NCI-H524 (cell line): ENCODE data around the gene SPTA1.

ENCODE experiments used
- DNase-seq, 2 experiments: peaks; one replicate each; lab custom pipeline; 2025; lab: John Stamatoyannopoulos, UW

SPTA1 gene

DNA sequence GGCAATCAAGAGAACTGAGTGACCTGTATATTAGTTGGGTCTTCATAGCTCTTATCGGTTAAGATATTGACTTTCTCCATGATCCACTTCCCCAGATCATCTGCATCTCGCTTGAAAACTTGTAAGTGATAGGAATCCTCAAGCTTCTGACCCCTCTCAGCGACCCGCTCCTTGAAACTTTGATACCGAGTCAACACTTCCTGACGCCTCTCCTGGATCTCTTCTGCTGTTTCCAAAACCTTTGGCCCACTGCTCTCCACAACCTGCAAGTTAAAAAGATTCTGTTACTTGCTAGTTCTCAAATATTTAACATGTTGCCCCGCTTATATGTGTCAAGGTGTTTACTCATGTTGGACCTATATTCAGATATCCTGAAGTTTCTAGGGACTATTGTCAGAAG is 1.4 kb downstream of the SPTA1 start:
- no peak for DNase-seq

- DNase-seq: no peak
These were observed 4.9 kb downstream of the SPTA1 start for GRCh38 chr1:158681606-158682005.

DNA sequence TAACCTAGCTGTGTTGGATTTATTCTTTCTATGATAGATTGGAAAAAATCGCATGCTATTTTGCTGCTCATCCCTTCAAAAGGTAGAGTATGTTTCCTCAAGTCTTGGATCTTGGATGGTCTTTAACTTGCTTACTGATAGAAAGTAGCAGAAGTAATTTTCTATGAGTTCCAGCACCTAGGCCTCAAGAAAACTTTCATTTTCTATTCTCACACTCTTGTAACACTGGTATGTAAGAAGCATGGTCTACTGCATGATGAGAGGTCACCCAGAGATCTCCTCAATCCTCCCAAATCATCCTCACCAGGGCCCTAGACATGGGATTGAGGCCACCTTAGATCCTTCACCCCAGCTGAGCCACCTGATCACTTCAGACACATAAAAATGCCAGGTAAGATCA is 7.2 kb downstream of the SPTA1 start:
- DNase-seq: no peak

- DNase-seq: no peak
These were observed 10.8 kb downstream of the SPTA1 start for GRCh38 chr1:158675563-158676323.

DNA sequence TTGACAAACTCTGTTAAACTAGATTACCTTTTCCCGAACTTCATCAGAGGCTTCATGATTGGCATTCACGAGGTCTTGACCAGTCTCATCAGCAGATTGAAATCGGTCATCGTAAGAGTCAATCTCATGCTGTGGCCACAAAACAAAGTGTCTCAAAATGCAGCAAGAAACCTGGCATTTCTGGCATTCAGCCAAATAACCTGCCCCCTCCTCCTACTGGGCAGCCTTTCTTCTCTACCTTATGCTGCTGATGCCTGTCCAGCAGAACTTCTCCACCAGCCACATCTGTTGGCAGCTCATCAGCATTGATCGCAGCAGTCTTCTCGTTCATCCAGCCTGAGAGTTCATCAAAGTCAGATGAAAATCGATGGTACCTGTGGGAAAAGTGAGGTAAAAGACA is 12.2 kb downstream of the SPTA1 start:
- DNase-seq: no peak

GRCh38 chr1:158666037-158666436 is 20.5 kb downstream of the SPTA1 start:
- no peak for DNase-seq

DNA sequence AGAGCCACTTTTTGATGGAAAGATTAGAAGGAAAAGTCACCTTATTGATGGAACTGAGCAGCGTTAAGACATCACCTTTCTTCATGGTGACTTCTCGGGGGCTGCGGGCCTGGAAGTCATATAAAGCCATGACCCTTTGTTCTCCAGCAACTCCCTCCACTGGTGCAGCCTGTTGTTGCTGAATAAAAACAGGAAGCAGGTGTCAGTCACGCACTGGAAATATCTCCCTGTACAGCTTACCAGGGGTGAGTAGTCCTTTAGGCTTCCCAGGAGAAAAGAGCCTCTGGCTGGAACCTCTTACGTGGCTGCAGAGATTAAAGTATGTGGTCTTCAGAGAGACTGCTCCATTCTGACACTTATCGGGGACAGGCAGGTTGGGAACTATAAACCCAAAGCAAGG is 31.9 kb downstream of the SPTA1 start:
- no peak for DNase-seq

DNA sequence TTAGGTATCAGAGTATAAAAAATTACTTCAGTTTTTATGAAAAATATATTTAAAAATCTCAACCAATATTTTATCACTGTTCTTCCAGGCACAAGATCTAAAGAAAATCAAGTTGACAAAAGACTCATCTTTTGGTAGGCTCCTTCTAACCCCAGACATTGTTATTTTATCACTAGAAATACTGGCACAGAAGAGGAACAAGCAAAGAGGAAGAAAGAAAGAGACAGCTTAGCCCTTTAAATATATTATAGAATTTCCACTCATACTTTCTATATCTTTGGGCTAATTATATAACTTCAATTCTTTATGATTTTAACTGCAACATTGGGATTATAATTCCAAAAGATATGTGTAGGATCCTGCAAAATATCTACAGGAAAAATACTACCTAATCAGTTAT is 32.4 kb downstream of the SPTA1 start:
- no peak for DNase-seq

GRCh38 chr1:158652721-158653334 is 33.7 kb downstream of the SPTA1 start:
- DNase-seq: no peak

DNA sequence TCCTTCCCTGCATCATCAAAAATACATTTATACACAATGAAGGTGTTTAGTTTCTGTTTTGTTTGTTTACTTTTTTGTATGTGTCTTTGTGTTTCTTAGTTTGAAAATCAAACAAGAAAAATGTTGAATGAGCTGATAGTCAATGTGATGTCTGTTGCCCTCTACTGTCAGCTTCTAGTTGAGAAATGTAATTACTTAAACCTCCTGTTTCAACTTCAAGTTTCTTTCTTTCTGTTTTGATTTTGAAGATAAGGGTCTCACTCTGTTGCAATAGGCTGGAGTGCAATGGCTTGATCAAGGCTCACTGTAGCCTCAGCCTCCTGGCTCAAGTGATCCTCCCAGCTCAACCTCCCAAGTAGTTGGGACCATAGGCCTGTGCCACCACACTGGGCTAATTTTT is 37.5 kb downstream of the SPTA1 start:
- no peak for DNase-seq

DNA sequence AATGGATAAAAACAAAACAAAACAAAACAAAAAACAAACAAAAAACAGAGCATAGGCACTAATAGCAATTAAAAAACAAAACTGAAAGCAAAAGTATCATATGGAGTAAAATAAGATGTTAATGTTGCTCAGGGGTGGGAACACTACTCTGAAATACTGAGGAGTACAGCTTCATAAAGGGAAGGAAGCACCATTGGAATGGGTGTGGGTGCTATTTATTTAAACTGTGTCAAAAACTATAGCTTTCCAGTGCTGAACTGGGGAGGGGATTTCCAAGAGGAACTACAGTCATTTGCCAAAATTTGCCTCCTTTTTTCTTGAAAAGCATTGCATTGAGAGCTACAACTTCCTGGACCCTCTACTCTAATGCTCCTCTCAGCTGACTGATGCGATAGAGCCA is 40.0 kb downstream of the SPTA1 start:
- DNase-seq: no peak

- no peak for DNase-seq
These were observed 42.1 kb downstream of the SPTA1 start for GRCh38 chr1:158644449-158644848.

DNA sequence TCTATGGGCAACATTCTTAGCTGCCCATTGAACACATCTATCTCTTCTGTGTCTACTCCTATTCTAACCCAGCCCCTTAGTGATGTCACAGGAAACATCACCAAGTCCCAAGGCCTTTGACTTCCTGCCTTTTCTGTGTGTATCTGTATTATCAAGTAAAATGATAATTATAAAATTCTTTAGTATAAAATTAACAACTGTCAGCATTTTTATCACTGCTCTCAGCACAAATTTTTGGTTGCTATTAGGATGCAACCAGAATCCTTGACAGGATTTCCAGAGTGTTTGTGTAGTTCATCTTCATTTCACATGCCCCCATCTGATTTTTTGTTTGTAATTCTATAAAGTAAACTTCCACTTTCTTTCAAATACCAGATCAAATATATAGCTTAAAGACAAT is 47.6 kb downstream of the SPTA1 start:
- DNase-seq: no peak

GRCh38 chr1:158638146-158638545 is 48.4 kb downstream of the SPTA1 start:
- DNase-seq: no peak

DNA sequence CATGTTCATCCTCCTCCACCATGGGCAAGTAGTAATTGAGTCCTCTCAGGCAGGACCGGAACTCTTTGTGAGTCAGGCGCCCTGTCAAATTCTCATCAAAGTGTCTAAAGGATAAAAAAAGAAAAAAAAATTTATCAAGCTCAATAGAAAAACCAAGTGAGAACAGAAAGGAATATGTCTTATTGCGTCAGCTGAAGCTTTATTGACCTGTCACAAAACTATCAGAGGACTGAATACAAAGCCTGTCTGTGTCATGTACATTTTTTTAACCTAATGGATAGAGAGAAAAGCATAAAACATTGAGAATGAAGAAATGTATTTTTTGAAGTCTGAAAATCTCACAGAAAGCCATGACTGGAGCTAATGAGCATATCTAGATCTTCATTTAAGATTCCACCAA is 72.8 kb downstream of the SPTA1 start:
- no peak for DNase-seq

DNA sequence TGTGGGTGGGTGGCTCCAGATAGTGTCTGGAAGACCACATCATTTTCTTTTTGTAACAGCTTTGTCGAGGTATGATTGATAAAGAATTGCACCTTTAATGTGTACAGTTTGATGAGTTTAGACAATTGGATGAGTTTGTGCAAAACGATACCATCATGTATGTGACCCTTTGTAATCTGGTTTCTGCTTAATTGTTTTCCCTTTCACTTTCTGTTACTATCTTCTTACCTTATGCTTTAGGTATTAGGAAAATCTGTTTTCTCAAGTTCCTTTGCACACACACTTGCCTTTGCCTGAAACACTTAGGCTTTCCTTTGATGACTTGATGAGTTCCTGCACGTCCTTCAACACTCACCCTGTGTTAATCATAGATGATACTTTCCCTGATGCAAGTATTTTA is 74.6 kb downstream of the SPTA1 start:
- DNase-seq: no peak

- no peak for DNase-seq
These were observed 79.2 kb downstream of the SPTA1 start for GRCh38 chr1:158607296-158607695.

GRCh38 chr1:158604968-158605367 is 81.5 kb downstream of the SPTA1 start, which contains the start of gene OR10Z1:
Gene OR10Z1, plus strand, starts transcription at chr1:158605268. Its CDS starts 1,171 bp downstream, at chr1:158606439.
- no peak for DNase-seq

DNA sequence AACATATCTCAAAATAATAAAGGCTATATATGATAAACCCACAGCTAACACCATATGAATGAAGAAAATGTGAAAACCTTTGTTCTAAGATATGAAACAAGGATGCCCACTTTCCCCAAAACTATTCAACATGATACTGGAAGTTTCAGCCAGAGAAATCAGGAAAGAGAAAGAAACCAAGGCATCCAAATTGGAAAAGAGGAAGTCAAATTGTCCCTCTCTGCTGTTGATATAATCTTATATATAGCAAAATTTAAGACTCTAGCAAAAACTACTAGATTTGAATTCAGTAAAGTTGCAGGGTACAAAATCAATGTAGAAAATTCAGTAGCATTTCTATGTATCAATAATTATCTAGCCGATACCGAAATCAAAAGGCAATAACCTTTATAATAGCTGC is 85.8 kb downstream of the SPTA1 start:
- no peak for DNase-seq

DNA sequence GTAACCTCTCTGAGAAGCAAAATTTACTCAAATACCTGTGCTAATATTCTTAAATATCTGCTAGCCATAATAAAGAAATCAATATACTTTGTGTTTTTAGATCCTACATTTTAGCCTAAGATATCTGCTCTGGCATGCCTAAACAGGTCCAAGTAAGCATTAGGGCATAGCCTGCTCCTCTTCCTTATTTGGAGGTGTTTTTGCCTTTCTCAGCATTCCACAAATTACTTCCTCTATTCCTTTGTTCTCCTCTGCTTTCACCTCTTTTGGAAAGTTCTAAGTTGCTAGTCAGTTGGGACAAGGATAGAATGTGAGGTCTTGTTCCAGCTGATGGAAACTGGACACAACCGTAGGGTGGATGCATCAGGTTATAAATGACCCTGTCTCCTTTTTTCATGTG is 99.6 kb downstream of the SPTA1 start:
- no peak for DNase-seq

- no peak for DNase-seq
These were observed 102.6 kb downstream of the SPTA1 start for GRCh38 chr1:158583962-158584361.

- DNase-seq: no peak
These were observed 106.8 kb downstream of the SPTA1 start, which contains the start of gene OR10X1 for GRCh38 chr1:158579733-158580132. Gene OR10X1, minus strand, starts transcription at chr1:158579899. Its CDS starts 0 bp downstream, at chr1:158579899.

GRCh38 chr1:158577561-158577960 is 109.0 kb downstream of the SPTA1 start:
- no peak for DNase-seq

DNA sequence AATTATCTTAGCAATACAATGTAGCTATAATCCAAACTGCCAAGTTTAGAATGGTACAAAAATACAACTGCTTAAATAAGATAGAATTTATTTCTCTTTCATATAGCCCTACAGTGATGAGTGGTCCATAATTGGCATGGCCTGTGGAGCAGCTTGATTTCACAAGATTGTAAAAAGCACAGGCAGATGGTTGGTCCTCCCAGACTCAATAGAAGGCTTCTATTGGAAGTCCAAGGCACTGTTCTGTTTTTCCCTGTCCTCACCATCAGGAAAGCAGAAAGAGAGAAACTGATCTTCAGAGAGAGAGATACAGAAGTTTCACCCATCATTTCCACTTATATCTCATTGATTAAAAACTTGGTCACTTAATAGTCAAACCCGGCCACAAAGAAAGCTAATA is 114.3 kb downstream of the SPTA1 start:
- DNase-seq: no peak
